DOHH2 (cell line): Measurements from ENCODE around the gene BORCS8.

Experiments
- H3F3A ChIP-seq: fragments of 200-600 bp; sonication (generic), shearing (Covaris generic); 2 replicates; pipeline ENCODE4 v1.6.0; 2016; ENCODE audit warnings: antibody characterized with exemption, mild to moderate bottlenecking; ENCODE audit not compliant: control insufficient read depth, insufficient read depth
- H3K27ac ChIP-seq: fragments of 200-600 bp; sonication (generic); 2 replicates; pipeline ENCODE4 v1.5.1; 2014; ENCODE audit warnings: low read depth, mild to moderate bottlenecking, low read length, moderate library complexity
- H3K27me3 ChIP-seq: fragments of 200-600 bp; sonication (generic); 2 replicates; pipeline ENCODE4 v1.6.1; 2014; ENCODE audit warnings: mild to moderate bottlenecking, low read length, mixed read lengths; ENCODE audit not compliant: control insufficient read depth
- H3K36me3 ChIP-seq: fragments of 200-600 bp; sonication (generic); 2 replicates; pipeline ENCODE4 v1.6.1; 2014; ENCODE audit warnings: mild to moderate bottlenecking, low read length, moderate library complexity, mixed read lengths; ENCODE audit not compliant: control insufficient read depth
- H3K4me1 ChIP-seq: fragments of 200-600 bp; sonication (generic); 2 replicates; pipeline ENCODE4 v1.6.1; 2014; ENCODE audit warnings: mild to moderate bottlenecking, low read length, mixed read lengths; ENCODE audit not compliant: control insufficient read depth
- H3K4me2 ChIP-seq: fragments of 200-600 bp; sonication (generic); 2 replicates; pipeline ENCODE4 v1.6.0; 2014; ENCODE audit warnings: mild to moderate bottlenecking, low read length, moderate library complexity
- H3K4me3 ChIP-seq: fragments of 200-600 bp; sonication (generic); 2 replicates; pipeline ENCODE4 v1.5.1; 2014; ENCODE audit warnings: mild to moderate bottlenecking, low read length, mixed read lengths
- H3K79me2 ChIP-seq: fragments of 200-600 bp; sonication (generic); 2 replicates; pipeline ENCODE4 v1.6.1; 2014; ENCODE audit warnings: mild to moderate bottlenecking, low read length, mixed read lengths; ENCODE audit not compliant: control insufficient read depth
- H3K9me2 ChIP-seq: fragments of 200-600 bp; sonication (generic); replicated peaks from 2 replicates; pipeline ENCODE4 v1.6.1; 2014; ENCODE audit warnings: mild to moderate bottlenecking, low read length, mixed read lengths; ENCODE audit not compliant: control insufficient read depth
- H3K9me3 ChIP-seq: fragments of 200-600 bp; sonication (generic); 2 replicates; pipeline ENCODE4 v1.6.1; 2014; ENCODE audit warnings: antibody characterized with exemption, low read length, mixed read lengths; ENCODE audit not compliant: control insufficient read depth, insufficient read depth
- H4K20me1 ChIP-seq: fragments of 200-600 bp; sonication (generic); 2 replicates; pipeline ENCODE4 v1.6.0; 2014; ENCODE audit warnings: low read depth, mild to moderate bottlenecking, antibody characterized with exemption, low read length, moderate library complexity; ENCODE audit not compliant: control insufficient read depth, insufficient read depth
- EZH2phosphoT487 ChIP-seq: fragments of 200-600 bp; sonication (generic); IDR thresholded peaks from 2 replicates; pipeline ENCODE4 v1.6.1; 2017; ENCODE audit warnings: borderline replicate concordance, mild to moderate bottlenecking, antibody characterized with exemption, low read length, moderate library complexity, mixed read lengths
- TF ChIP-seq, protein P1 (sequence below): fragments of 200-600 bp; sonication (generic); IDR thresholded peaks from one replicate; pipeline ENCODE4 v1.5.1; 2014; ENCODE audit warnings: antibody characterized with exemption, mild to moderate bottlenecking, low read depth, low read length; ENCODE audit not compliant: poor library complexity, severe bottlenecking

The BORCS8 gene

DNA sequence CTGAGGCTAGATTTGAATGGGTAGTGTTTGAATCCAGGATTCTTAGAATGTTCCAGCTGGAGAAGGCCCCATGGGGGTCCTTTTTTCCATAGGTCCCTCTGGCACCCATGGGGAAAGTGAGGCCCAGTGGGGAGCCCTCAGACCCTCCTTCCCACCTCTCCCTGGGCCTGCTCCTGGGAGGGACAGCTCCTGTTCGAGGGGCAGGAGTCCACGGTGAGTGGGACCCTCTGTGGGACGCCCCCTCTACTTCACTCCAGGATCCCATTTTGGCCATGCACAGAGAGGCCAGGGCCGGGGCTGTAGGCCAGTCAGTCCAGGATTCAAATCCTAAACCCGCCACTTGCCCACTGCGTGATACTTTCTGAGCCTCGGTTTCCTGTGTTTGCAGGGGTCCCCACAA is 29.5 kb downstream of the BORCS8 start:
- Histone ChIP-seq H3K27me3 (no peaks in the 10 kb centered on the region), H3K4me1 (peaks cover 93% of the 10 kb centered on the region), H4K20me1 (peaks cover 12% of the 10 kb centered on the region; the same call in 1 of the 2 replicates), H3K4me2 (peak overlapping the region; percentile 91), H3F3A (peaks cover 79% of the 10 kb centered on the region), H3K36me3 (peaks cover 81% of the 10 kb centered on the region), H3K9me2 (no peaks in the 10 kb centered on the region), H3K27ac (peak overlapping the region; percentile 97), H3K4me3 (peak overlapping the region; percentile 96), H3K9me3 (no peaks in the 10 kb centered on the region), H3K79me2 (peaks cover 90% of the 10 kb centered on the region)
- TF ChIP-seq, protein P1, sequence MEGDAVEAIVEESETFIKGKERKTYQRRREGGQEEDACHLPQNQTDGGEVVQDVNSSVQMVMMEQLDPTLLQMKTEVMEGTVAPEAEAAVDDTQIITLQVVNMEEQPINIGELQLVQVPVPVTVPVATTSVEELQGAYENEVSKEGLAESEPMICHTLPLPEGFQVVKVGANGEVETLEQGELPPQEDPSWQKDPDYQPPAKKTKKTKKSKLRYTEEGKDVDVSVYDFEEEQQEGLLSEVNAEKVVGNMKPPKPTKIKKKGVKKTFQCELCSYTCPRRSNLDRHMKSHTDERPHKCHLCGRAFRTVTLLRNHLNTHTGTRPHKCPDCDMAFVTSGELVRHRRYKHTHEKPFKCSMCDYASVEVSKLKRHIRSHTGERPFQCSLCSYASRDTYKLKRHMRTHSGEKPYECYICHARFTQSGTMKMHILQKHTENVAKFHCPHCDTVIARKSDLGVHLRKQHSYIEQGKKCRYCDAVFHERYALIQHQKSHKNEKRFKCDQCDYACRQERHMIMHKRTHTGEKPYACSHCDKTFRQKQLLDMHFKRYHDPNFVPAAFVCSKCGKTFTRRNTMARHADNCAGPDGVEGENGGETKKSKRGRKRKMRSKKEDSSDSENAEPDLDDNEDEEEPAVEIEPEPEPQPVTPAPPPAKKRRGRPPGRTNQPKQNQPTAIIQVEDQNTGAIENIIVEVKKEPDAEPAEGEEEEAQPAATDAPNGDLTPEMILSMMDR, result no peak
- TF ChIP-seq EZH2phosphoT487, result no peak

DNA sequence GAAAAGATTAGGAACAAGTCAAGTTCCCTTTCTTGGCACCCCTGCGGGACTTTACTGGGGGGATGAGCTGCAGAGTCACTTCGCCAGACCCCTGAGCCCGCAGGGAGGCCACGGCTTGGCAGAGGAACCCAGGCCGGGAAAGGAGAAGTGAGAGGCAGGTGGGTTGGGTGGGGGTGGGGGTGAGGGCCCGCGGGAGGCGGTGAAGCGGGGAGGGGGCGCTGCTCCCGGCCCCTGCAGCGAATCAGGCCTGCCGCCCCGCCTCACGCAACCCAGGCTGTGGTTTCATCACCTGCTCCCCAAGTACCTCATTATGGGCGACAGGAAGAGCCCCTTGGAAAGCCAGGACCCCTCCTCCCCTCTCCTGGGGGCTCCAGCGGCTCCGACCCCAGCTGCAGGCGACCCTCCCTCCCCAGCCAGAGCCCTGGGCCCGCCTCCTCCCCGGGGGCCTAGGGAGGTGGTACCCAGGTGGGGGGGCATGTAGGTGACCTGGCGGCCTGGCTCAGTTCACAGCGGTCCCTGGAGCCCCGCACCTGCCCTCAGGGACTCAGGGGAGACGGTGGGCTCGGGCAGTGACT is 31.4 kb downstream of the BORCS8 start:
- Histone ChIP-seq H3K9me3 (no peaks in the 10 kb centered on the region), H4K20me1 (peaks cover 6% of the 10 kb centered on the region; the same call in 1 of the 2 replicates), H3K27ac (peak overlapping the region; percentile 97), H3K27me3 (no peaks in the 10 kb centered on the region), H3K36me3 (peaks cover 82% of the 10 kb centered on the region), H3F3A (peaks cover 82% of the 10 kb centered on the region), H3K4me2 (peak overlapping the region; percentile 91), H3K79me2 (peaks cover 86% of the 10 kb centered on the region), H3K4me3 (peak overlapping the region; percentile 96), H3K4me1 (peaks cover 99% of the 10 kb centered on the region), H3K9me2 (no peaks in the 10 kb centered on the region)
- TF ChIP-seq, protein P1, result no peak
- TF ChIP-seq EZH2phosphoT487, result no peak

DNA sequence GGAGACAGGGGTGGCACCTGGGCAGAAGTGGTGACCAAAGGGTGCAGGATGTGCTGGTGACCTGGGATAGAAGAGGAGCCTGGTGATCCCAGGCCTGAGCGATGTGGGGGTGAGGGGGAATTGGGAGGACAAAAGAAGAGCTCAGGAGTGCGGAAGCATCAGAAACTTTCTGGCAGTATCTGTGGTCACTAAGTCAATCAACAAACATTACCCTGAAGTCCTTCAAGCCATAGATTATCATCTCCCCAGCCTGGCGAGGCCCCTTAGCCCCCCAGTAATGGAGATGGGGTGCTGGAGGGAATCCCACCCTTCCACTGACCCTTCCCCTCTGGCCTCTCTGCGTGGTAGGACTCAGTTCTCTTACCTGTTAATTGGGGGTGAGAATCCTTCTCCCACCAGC is 32.4 kb downstream of the BORCS8 start:
- Histone ChIP-seq H4K20me1 (no peaks in the 10 kb centered on the region), H3K79me2 (peaks cover 84% of the 10 kb centered on the region), H3K4me1 (peaks cover 98% of the 10 kb centered on the region), H3K36me3 (peaks cover 80% of the 10 kb centered on the region), H3K27ac (peak overlapping the region; percentile 97), H3K4me3 (peak overlapping the region; percentile 96), H3K4me2 (peak overlapping the region; percentile 91), H3K9me2 (no peaks in the 10 kb centered on the region), H3K27me3 (no peaks in the 10 kb centered on the region), H3K9me3 (no peaks in the 10 kb centered on the region), H3F3A (peaks cover 76% of the 10 kb centered on the region)
- TF ChIP-seq, protein P1, result no peak
- no peak for TF ChIP-seq EZH2phosphoT487
